PC-3 (cell line): Measurements from ENCODE around the gene MANEAL. TPM values are rescaled to one million over a fixed set of nuclear protein-coding genes. Genes with fewer than 3 reads are reported as not detected.

ENCODE experiments used
- ATAC-seq: fragments of 200-7000 bp; cut with Tn5 transposase; 2 replicates; pipeline ENCODE4 v1.9.1; 2020; ENCODE audit warnings: mild to moderate bottlenecking, moderate library complexity
- BruUV-seq: library from RNA; stranded (reverse); fragments of 400-500 nt; replicated peaks from 2 replicates; lab custom pipeline; 2021; lab: Mats Ljungman, UMichigan
- CTCF ChIA-PET: fragments of 300-600 bp; sonication (Branson Sonifier 250); formaldehyde crosslinking; loops from one replicate; lab custom pipeline; 2022; ENCODE audit warnings: antibody characterized with exemption; lab: Charles Lee
- POLR2A ChIA-PET: fragments of 300-600 bp; sonication (Branson Sonifier 250); formaldehyde crosslinking; loops from one replicate; lab custom pipeline; 2022; ENCODE audit warnings: antibody characterized with exemption; ENCODE audit not compliant: unreplicated experiment; lab: Charles Lee
- DNase-seq: peaks from one replicate; pipeline ENCODE4 v3.0.0-alpha.2; 2015
- H2AFZ ChIP-seq: fragments of 300-600 bp; sonication (generic); 2 replicates; pipeline ENCODE4 v1.6.0; 2016; ENCODE audit warnings: antibody characterized with exemption, low read length
- H3F3A ChIP-seq: fragments of 300-600 bp; sonication (generic); one replicate; pipeline ENCODE4 v1.6.0; 2017; ENCODE audit warnings: antibody characterized with exemption, low read length, control low read depth, mild to moderate bottlenecking; ENCODE audit not compliant: unreplicated experiment
- H3K27ac ChIP-seq: fragments of 300-600 bp; sonication (generic); 2 replicates; pipeline ENCODE4 v1.5.1; 2016; ENCODE audit warnings: mild to moderate bottlenecking, low read length
- H3K27me3 ChIP-seq: fragments of 300-600 bp; sonication (generic); 2 replicates; pipeline ENCODE4 v1.6.1; 2016; ENCODE audit warnings: low read length, mixed read lengths
- H3K36me3 ChIP-seq: fragments of 300-600 bp; sonication (generic); 2 replicates; pipeline ENCODE4 v1.6.1; 2016; ENCODE audit warnings: low read depth, mixed run types, low read length, mixed read lengths
- H3K4me1 ChIP-seq: fragments of 300-600 bp; sonication (generic); 2 replicates; pipeline ENCODE4 v1.5.1; 2016; ENCODE audit warnings: low read length; ENCODE audit not compliant: insufficient read depth
- H3K4me2 ChIP-seq: fragments of 300-600 bp; sonication (generic); 2 replicates; pipeline ENCODE4 v1.6.0; 2016; ENCODE audit warnings: low read length
- H3K4me3 ChIP-seq: fragments of 300-600 bp; sonication (generic); 2 replicates; pipeline ENCODE4 v1.5.1; 2016; ENCODE audit warnings: mild to moderate bottlenecking, low read length, mixed read lengths
- H3K79me2 ChIP-seq: fragments of 300-600 bp; sonication (generic); 2 replicates; pipeline ENCODE4 v1.6.1; 2017; ENCODE audit warnings: low read length, mixed read lengths
- H3K9ac ChIP-seq: fragments of 300-600 bp; sonication (generic); 2 replicates; pipeline ENCODE4 v1.6.0; 2016; ENCODE audit warnings: mild to moderate bottlenecking, low read length
- H3K9me2 ChIP-seq: fragments of 300-600 bp; sonication (generic); replicated peaks from 2 replicates; pipeline ENCODE4 v1.6.1; 2016; ENCODE audit warnings: mixed run types, low read length, mixed read lengths
- H3K9me3 ChIP-seq: fragments of 300-600 bp; sonication (generic); 2 replicates; pipeline ENCODE4 v1.6.1; 2016; ENCODE audit warnings: low read length, mixed read lengths
- H4K20me1 ChIP-seq: fragments of 300-600 bp; sonication (generic); 2 replicates; pipeline ENCODE4 v1.6.1; 2016; ENCODE audit warnings: low read length, mixed read lengths
- CTCF ChIP-seq: fragments of 300-600 bp; sonication (generic); conservative IDR thresholded peaks from 2 replicates; pipeline ENCODE4 v1.5.1; 2017; ENCODE audit warnings: antibody characterized with exemption, low read depth, mild to moderate bottlenecking, low read length
- EZH2 ChIP-seq: fragments of 300-600 bp; sonication (generic); IDR thresholded peaks from one replicate; pipeline ENCODE4 v1.6.1; 2017; ENCODE audit warnings: antibody characterized with exemption, mild to moderate bottlenecking, low read length; ENCODE audit not compliant: unreplicated experiment
- EZH2phosphoT487 ChIP-seq: fragments of 300-600 bp; sonication (generic); IDR thresholded peaks from 2 replicates; pipeline ENCODE4 v1.6.1; 2018; ENCODE audit warnings: mild to moderate bottlenecking, antibody characterized with exemption, low read length, borderline replicate concordance
- intact Hi-C: fragments of 100-400 bp; cut with micrococcal nuclease; formaldehyde crosslinking; loops from 2 replicates; pipeline ENCODE4 v1.9.0; 2023
- total RNA-seq: library from RNA; depleted of rRNA; stranded (reverse); fragments of >200 nt; gene quantifications from 2 replicates; pipeline ENCODE4 v1.2.3, GENCODE V29; 2014

The MANEAL gene
- total RNA-seq, 1 experiment from 2014 or later, result 47.6 TPM

DNA sequence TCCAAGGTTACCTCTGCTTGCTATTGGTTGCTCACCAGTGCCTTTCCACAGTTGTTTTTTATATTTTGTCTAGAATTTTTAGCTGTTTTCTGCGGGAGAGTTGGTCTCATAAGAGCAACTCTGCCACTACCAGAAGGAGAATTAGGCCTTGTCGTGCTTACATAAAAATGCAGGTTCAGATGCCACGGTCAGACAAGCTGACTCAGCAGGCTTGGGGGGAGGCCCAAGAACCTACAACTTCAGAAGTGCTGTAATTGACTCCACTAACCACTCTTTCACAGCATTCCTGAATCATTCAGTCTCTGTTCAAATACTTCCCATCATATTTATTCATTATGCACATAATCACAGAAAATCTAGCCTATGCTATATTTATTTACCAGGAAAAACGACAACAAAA, 37.5 kb downstream of the MANEAL start:
- no peak overlapping the region for H3K4me3 ChIP-seq
- H3K27me3 ChIP-seq, result no peaks in the 10 kb centered on the region
- no peaks in the 10 kb centered on the region for H4K20me1 ChIP-seq
- no TSS peak for BruUV-seq
- intact Hi-C loops, result no loop called here
- CTCF ChIA-PET, result no interaction called here
- ATAC-seq (no peak), DNase-seq (no peak)
- no peak overlapping the region for H2AFZ ChIP-seq
- POLR2A ChIA-PET, result no interaction called here
- TF ChIP-seq CTCF (no peak), EZH2 (no peak), EZH2phosphoT487 (no peak)
- no peaks in the 10 kb centered on the region for H3K9me3 ChIP-seq
- H3F3A ChIP-seq, result no peaks in the 10 kb centered on the region
- no peaks in the 10 kb centered on the region for H3K79me2 ChIP-seq
- peaks cover 6% of the 10 kb centered on the region; the same call in 1 of the 2 replicates for H3K4me1 ChIP-seq
- H3K27ac ChIP-seq, result no peak overlapping the region
- peaks cover 32% of the 10 kb centered on the region for H3K36me3 ChIP-seq
- no peaks in the 10 kb centered on the region for H3K9me2 ChIP-seq
- no peak overlapping the region for H3K9ac ChIP-seq
- no peak overlapping the region for H3K4me2 ChIP-seq

DNA sequence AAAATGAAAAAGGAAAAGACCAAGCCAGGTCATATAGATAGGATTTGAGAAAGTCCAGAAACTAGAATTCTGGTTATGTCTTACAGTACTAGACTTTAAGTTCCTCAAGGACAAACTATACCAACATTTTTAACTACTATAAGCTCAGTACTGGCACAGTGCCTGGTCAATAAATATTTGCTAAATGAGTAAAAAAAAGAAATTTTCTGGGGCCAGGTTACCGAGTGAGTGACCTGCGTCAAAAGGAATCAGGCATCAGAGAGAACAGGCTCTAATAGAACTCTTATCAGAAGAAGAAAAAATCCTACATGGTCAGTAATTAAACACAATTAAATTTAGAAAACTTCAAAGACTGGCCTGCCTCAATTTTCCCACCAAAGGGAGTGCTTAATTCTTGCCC, 38.2 kb downstream of the MANEAL start:
- peaks cover 36% of the 10 kb centered on the region for H3K36me3 ChIP-seq
- H3K9ac ChIP-seq, result no peak overlapping the region
- H2AFZ ChIP-seq, result no peak overlapping the region
- peaks cover 5% of the 10 kb centered on the region; the same call in 1 of the 2 replicates for H3K4me1 ChIP-seq
- POLR2A ChIA-PET, result no interaction called here
- no peak overlapping the region for H3K4me3 ChIP-seq
- peak; percentile 67 for ATAC-seq
- CTCF ChIA-PET, result no interaction called here
- intact Hi-C loops, result no loop called here
- H3K9me2 ChIP-seq, result no peaks in the 10 kb centered on the region
- H3K27me3 ChIP-seq, result no peaks in the 10 kb centered on the region
- TF ChIP-seq CTCF (no peak), EZH2phosphoT487 (no peak), EZH2 (no peak)
- no peaks in the 10 kb centered on the region for H3K9me3 ChIP-seq
- no peak overlapping the region for H3K4me2 ChIP-seq
- no peaks in the 10 kb centered on the region for H3F3A ChIP-seq
- H3K27ac ChIP-seq, result no peak overlapping the region
- H4K20me1 ChIP-seq, result no peaks in the 10 kb centered on the region
- peak; percentile 65 for DNase-seq
- BruUV-seq, result no TSS peak
- no peaks in the 10 kb centered on the region for H3K79me2 ChIP-seq

DNA sequence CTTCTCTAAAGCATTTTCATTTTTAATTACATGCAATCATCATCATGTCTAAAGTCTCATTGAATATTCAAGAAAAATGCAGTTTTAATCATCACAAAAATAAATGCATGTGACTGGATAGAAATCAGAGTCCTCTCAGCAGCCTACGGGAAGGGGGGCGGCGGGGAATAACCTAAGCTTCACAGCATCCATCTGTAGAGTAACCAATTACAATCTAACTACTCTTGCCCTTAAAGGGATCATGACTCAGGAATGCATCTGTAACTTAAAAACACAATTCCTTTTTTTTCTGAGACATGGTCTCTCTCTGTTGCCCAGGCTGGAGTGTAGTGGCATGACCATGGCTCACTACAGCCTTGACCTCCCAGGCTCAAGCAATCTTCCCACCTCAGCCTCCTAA, 43.1 kb downstream of the MANEAL start:
- Histone ChIP-seq H3K4me1 (peaks cover 5% of the 10 kb centered on the region; the same call in 1 of the 2 replicates), H3K36me3 (peaks cover 44% of the 10 kb centered on the region), H3K9me3 (no peaks in the 10 kb centered on the region), H3K27ac (no peak overlapping the region), H4K20me1 (no peaks in the 10 kb centered on the region), H3K9me2 (no peaks in the 10 kb centered on the region), H3K27me3 (no peaks in the 10 kb centered on the region), H3K9ac (no peak overlapping the region), H2AFZ (no peak overlapping the region), H3K4me2 (no peak overlapping the region), H3K4me3 (no peak overlapping the region), H3K79me2 (no peaks in the 10 kb centered on the region), H3F3A (no peaks in the 10 kb centered on the region)
- TF ChIP-seq CTCF, result no peak
- TF ChIP-seq EZH2, result no peak
- no peak for TF ChIP-seq EZH2phosphoT487
- DNase-seq (no peak), ATAC-seq (no peak)
- intact Hi-C loops, result no loop called here
- no TSS peak for BruUV-seq
- ChIA-PET POLR2A (no interaction called here), CTCF (no interaction called here)
